Measurements from ENCODE around the gene ECE2.

GRCh38 chr3:184235381-184236032, 40.3 kb upstream of the ECE2 start:
- TF ChIP-seq POLR2A (IDR thresholded peaks at IDR 0.05) (no peak), CTCF (IDR thresholded peaks at IDR 0.05) (no peak)

Measured in right lobe of liver (tissue), 4 donors.